Skeletal muscle satellite cell (primary cell): ENCODE results near the gene ILF3.

Experiments
- H3K27me3 ChIP-seq: 2 replicates; pipeline ENCODE4 v1.7.0; 2013; ENCODE audit warnings: low read length; ENCODE audit not compliant: control insufficient read depth, insufficient read depth
- H3K36me3 ChIP-seq: 2 replicates; pipeline ENCODE4 v1.7.0; 2013; ENCODE audit warnings: mild to moderate bottlenecking, control low read depth, low read length; ENCODE audit not compliant: insufficient read depth
- H3K4me1 ChIP-seq: 2 replicates; pipeline ENCODE4 v1.7.0; 2013; ENCODE audit warnings: low read length; ENCODE audit not compliant: control insufficient read depth, insufficient read depth
- H3K4me2 ChIP-seq: 2 replicates; pipeline ENCODE4 v1.7.0; 2013; ENCODE audit warnings: mild to moderate bottlenecking, low read length
- H3K4me3 ChIP-seq: 2 replicates; pipeline ENCODE4 v1.7.0; 2013; ENCODE audit warnings: low read length
- H3K9ac ChIP-seq: 2 replicates; pipeline ENCODE4 v1.7.0; 2013; ENCODE audit warnings: mild to moderate bottlenecking, low read depth, low read length, moderate library complexity
- H3K9me3 ChIP-seq: replicated peaks from 2 replicates; pipeline ENCODE4 v1.7.0; 2013; ENCODE audit warnings: mild to moderate bottlenecking, control low read depth, low read length

Gene ILF3

GRCh38 chr19:10725415-10725814, 71.3 kb downstream of the ILF3 start:
- Histone ChIP-seq H3K4me2 (no peak overlapping the region), H3K9ac (no peak overlapping the region), H3K4me3 (no peak overlapping the region), H3K4me1 (no peaks in the 10 kb centered on the region), H3K36me3 (peaks cover 11% of the 10 kb centered on the region), H3K27me3 (no peaks in the 10 kb centered on the region), H3K9me3 (no peaks in the 10 kb centered on the region)

GRCh38 chr19:10726268-10726667, 72.1 kb downstream of the ILF3 start:
- H3K4me2 ChIP-seq: no peak overlapping the region

GRCh38 chr19:10727685-10728201, 73.6 kb downstream of the ILF3 start:
- no peaks in the 10 kb centered on the region for H3K9me3 ChIP-seq
- H3K4me2 ChIP-seq: no peak overlapping the region
- H3K9ac ChIP-seq: no peak overlapping the region
- no peak overlapping the region for H3K4me3 ChIP-seq
- peaks cover 6% of the 10 kb centered on the region for H3K36me3 ChIP-seq
- no peaks in the 10 kb centered on the region for H3K4me1 ChIP-seq
- H3K27me3 ChIP-seq: no peaks in the 10 kb centered on the region

More at GRCh38 chr19:10726268-10726667, 72.1 kb downstream of the ILF3 start:
- H3K9ac ChIP-seq: no peak overlapping the region
- H3K4me1 ChIP-seq: no peaks in the 10 kb centered on the region
- no peaks in the 10 kb centered on the region for H3K27me3 ChIP-seq
- H3K9me3 ChIP-seq: no peaks in the 10 kb centered on the region
- no peak overlapping the region for H3K4me3 ChIP-seq
- peaks cover 6% of the 10 kb centered on the region for H3K36me3 ChIP-seq

GRCh38 chr19:10729411-10729810, 75.3 kb downstream of the ILF3 start:
- peaks cover 6% of the 10 kb centered on the region for H3K36me3 ChIP-seq
- no peaks in the 10 kb centered on the region for H3K4me1 ChIP-seq
- H3K9me3 ChIP-seq: no peaks in the 10 kb centered on the region
- H3K27me3 ChIP-seq: no peaks in the 10 kb centered on the region
- no peak overlapping the region for H3K9ac ChIP-seq
- H3K4me2 ChIP-seq: no peak overlapping the region
- H3K4me3 ChIP-seq: no peak overlapping the region

- no peaks in the 10 kb centered on the region for H3K27me3 ChIP-seq
- H3K4me2 ChIP-seq: no peak overlapping the region
- no peaks in the 10 kb centered on the region for H3K9me3 ChIP-seq
- H3K4me1 ChIP-seq: no peaks in the 10 kb centered on the region
- H3K36me3 ChIP-seq: peaks cover 6% of the 10 kb centered on the region
- H3K9ac ChIP-seq: no peak overlapping the region
- H3K4me3 ChIP-seq: no peak overlapping the region
Measured at GRCh38 chr19:10730932-10731331, 76.8 kb downstream of the ILF3 start.

- Histone ChIP-seq H3K4me1 (no peaks in the 10 kb centered on the region), H3K9ac (no peak overlapping the region), H3K27me3 (no peaks in the 10 kb centered on the region), H3K4me2 (no peak overlapping the region), H3K9me3 (no peaks in the 10 kb centered on the region), H3K4me3 (no peak overlapping the region), H3K36me3 (peaks cover 7% of the 10 kb centered on the region)
Measured at GRCh38 chr19:10735741-10736140, 81.6 kb downstream of the ILF3 start.

- Histone ChIP-seq H3K36me3 (peaks cover 7% of the 10 kb centered on the region), H3K4me3 (no peak overlapping the region), H3K27me3 (no peaks in the 10 kb centered on the region), H3K4me1 (no peaks in the 10 kb centered on the region), H3K4me2 (no peak overlapping the region), H3K9ac (no peak overlapping the region), H3K9me3 (no peaks in the 10 kb centered on the region)
Measured at GRCh38 chr19:10736189-10736588, 82.0 kb downstream of the ILF3 start.

- Histone ChIP-seq H3K36me3 (peaks cover 7% of the 10 kb centered on the region), H3K4me2 (no peak overlapping the region), H3K9me3 (no peaks in the 10 kb centered on the region), H3K27me3 (no peaks in the 10 kb centered on the region), H3K4me1 (no peaks in the 10 kb centered on the region), H3K4me3 (no peak overlapping the region), H3K9ac (no peak overlapping the region)
Measured at GRCh38 chr19:10736916-10737551, 82.9 kb downstream of the ILF3 start.

GRCh38 chr19:10737722-10738121, 83.6 kb downstream of the ILF3 start:
- H3K9ac ChIP-seq: no peak overlapping the region
- H3K27me3 ChIP-seq: no peaks in the 10 kb centered on the region
- peaks cover 7% of the 10 kb centered on the region for H3K36me3 ChIP-seq
- H3K4me3 ChIP-seq: no peak overlapping the region
- H3K4me1 ChIP-seq: no peaks in the 10 kb centered on the region
- no peak overlapping the region for H3K4me2 ChIP-seq
- no peaks in the 10 kb centered on the region for H3K9me3 ChIP-seq

- Histone ChIP-seq H3K36me3 (peaks cover 7% of the 10 kb centered on the region), H3K4me1 (peaks cover 8% of the 10 kb centered on the region), H3K4me2 (no peak overlapping the region), H3K9me3 (no peaks in the 10 kb centered on the region), H3K4me3 (no peak overlapping the region), H3K9ac (no peak overlapping the region), H3K27me3 (no peaks in the 10 kb centered on the region)
Measured at GRCh38 chr19:10740798-10741197, 86.7 kb downstream of the ILF3 start.
